GM18517 (cell line): ENCODE results near the gene ADORA3.

Experiments
- ATAC-seq: cut with Tn5 transposase; IDR thresholded peaks from one replicate; pipeline ENCODE4 v1.9.1; 2021; ENCODE audit warnings: mild to moderate bottlenecking, moderate library complexity; ENCODE audit not compliant: unreplicated experiment

The ADORA3 gene

GRCh38 chr1:111509997-111510375 is 6.6 kb upstream of the ADORA3 start:
- ATAC-seq = no peak

GRCh38 chr1:111507411-111508201 is 4.2 kb upstream of the ADORA3 start:
- ATAC-seq = peak; percentile 54

GRCh38 chr1:111506561-111506960 is 3.1 kb upstream of the ADORA3 start:
- ATAC-seq = no peak

- peak; percentile 59 for ATAC-seq
Measured at GRCh38 chr1:111505641-111506119, 2.2 kb upstream of the ADORA3 start.

GRCh38 chr1:111504097-111504496 is 664 bp upstream of the ADORA3 start:
- no peak for ATAC-seq

- ATAC-seq = no peak
Measured at GRCh38 chr1:111501645-111502044, 1.8 kb downstream of the ADORA3 start.

GRCh38 chr1:111499026-111499785 is 4.2 kb downstream of the ADORA3 start:
- ATAC-seq = no peak

GRCh38 chr1:111497592-111497991 is 5.8 kb downstream of the ADORA3 start:
- ATAC-seq = no peak

GRCh38 chr1:111496398-111496797 is 7.0 kb downstream of the ADORA3 start:
- no peak for ATAC-seq

GRCh38 chr1:111491070-111491469 is 12.4 kb downstream of the ADORA3 start:
- no peak for ATAC-seq

GRCh38 chr1:111490220-111490619 is 13.2 kb downstream of the ADORA3 start:
- ATAC-seq = no peak

- ATAC-seq = no peak
Measured at GRCh38 chr1:111489604-111490003, 13.8 kb downstream of the ADORA3 start.

- no peak for ATAC-seq
Measured at GRCh38 chr1:111488669-111489068, 14.8 kb downstream of the ADORA3 start.

- no peak for ATAC-seq
Measured at GRCh38 chr1:111487133-111487532, 16.3 kb downstream of the ADORA3 start.

- ATAC-seq = no peak
Measured at GRCh38 chr1:111486431-111486830, 17.0 kb downstream of the ADORA3 start.

- ATAC-seq = no peak
Measured at GRCh38 chr1:111484391-111485026, 18.9 kb downstream of the ADORA3 start.

- ATAC-seq = no peak
Measured at GRCh38 chr1:111483876-111484275, 19.6 kb downstream of the ADORA3 start.

- ATAC-seq = no peak
Measured at GRCh38 chr1:111483166-111483565, 20.3 kb downstream of the ADORA3 start.

- no peak for ATAC-seq
Measured at GRCh38 chr1:111481387-111482221, 21.8 kb downstream of the ADORA3 start.

GRCh38 chr1:111480674-111481073 is 22.8 kb downstream of the ADORA3 start:
- ATAC-seq = no peak
